Astrocyte (in vitro differentiated cells and primary cell): Measurements from ENCODE around the gene NFATC1. TPM values are rescaled to one million over a fixed set of nuclear protein-coding genes. Genes with fewer than 3 reads are reported as not detected.

Experiments
- DNase-seq: peaks from one replicate; pipeline ENCODE4 v3.0.0-alpha.2; 2010; ENCODE audit warnings: low read depth
- FAIRE-seq: peaks from 2 replicates; lab custom pipeline; 2011; peaks lifted over from hg19 to GRCh38; lab: Jason Lieb, UNC
- H2AFZ ChIP-seq: 2 replicates; pipeline ENCODE4 v1.6.0; 2012; ENCODE audit warnings: low read depth, low read length, inconsistent platforms
- H3K27ac ChIP-seq: 2 replicates; pipeline ENCODE4 v1.5.1; 2011; ENCODE audit warnings: low read depth, low read length, inconsistent platforms
- H3K27me3 ChIP-seq: 2 replicates; pipeline ENCODE4 v1.6.0; 2011; ENCODE audit warnings: low read length, inconsistent platforms; ENCODE audit not compliant: insufficient read depth
- H3K36me3 ChIP-seq: 2 replicates; pipeline ENCODE4 v1.5.1; 2011; ENCODE audit warnings: low read length, inconsistent platforms; ENCODE audit not compliant: insufficient read depth
- H3K4me1 ChIP-seq: 2 replicates; pipeline ENCODE4 v1.5.1; 2011; ENCODE audit warnings: low read length, inconsistent platforms; ENCODE audit not compliant: insufficient read depth
- H3K4me2 ChIP-seq: 2 replicates; pipeline ENCODE4 v1.6.0; 2012; ENCODE audit warnings: low read length, inconsistent platforms
- H3K4me3 ChIP-seq: 2 replicates; pipeline ENCODE4 v1.5.1; 2011; ENCODE audit warnings: low read depth, mild to moderate bottlenecking, low read length, inconsistent platforms; ENCODE audit not compliant: insufficient read depth
- H3K79me2 ChIP-seq: 2 replicates; pipeline ENCODE4 v1.6.0; 2012; ENCODE audit warnings: mild to moderate bottlenecking, low read length, inconsistent platforms; ENCODE audit not compliant: insufficient read depth
- H3K9ac ChIP-seq: 2 replicates; pipeline ENCODE4 v1.6.0; 2012; ENCODE audit warnings: mild to moderate bottlenecking, low read length, inconsistent platforms
- H3K9me3 ChIP-seq: 2 replicates; pipeline ENCODE4 v1.5.1; 2012; ENCODE audit warnings: low read depth, mild to moderate bottlenecking, low read length, inconsistent platforms; ENCODE audit not compliant: insufficient read depth
- H4K20me1 ChIP-seq: 2 replicates; pipeline ENCODE4 v1.6.0; 2012; ENCODE audit warnings: low read length, inconsistent platforms; ENCODE audit not compliant: insufficient read depth
- H3K27ac Mint-ChIP-seq: one replicate; pipeline ENCODE4 v1.8.0; 2021; ENCODE audit warnings: mild to moderate bottlenecking, mixed read lengths; ENCODE audit not compliant: unreplicated experiment
- H3K27me3 Mint-ChIP-seq: one replicate; pipeline ENCODE4 v1.8.0; 2021; ENCODE audit warnings: low read depth, mixed read lengths; ENCODE audit not compliant: unreplicated experiment
- H3K36me3 Mint-ChIP-seq: one replicate; pipeline ENCODE4 v1.8.0; 2021; ENCODE audit warnings: low read depth, mixed read lengths; ENCODE audit not compliant: unreplicated experiment
- H3K4me1 Mint-ChIP-seq: one replicate; pipeline ENCODE4 v1.8.0; 2021; ENCODE audit warnings: low read depth, mixed read lengths; ENCODE audit not compliant: unreplicated experiment
- H3K4me3 Mint-ChIP-seq: one replicate; pipeline ENCODE4 v1.8.0; 2021; ENCODE audit warnings: mild to moderate bottlenecking, moderate library complexity, mixed read lengths; ENCODE audit not compliant: unreplicated experiment
- H3K9me3 Mint-ChIP-seq: one replicate; pipeline ENCODE4 v1.8.0; 2021; ENCODE audit warnings: mild to moderate bottlenecking, mixed read lengths; ENCODE audit not compliant: unreplicated experiment
- CTCF ChIP-seq: IDR thresholded peaks from 2 replicates; pipeline ENCODE4 v1.5.1; 2011; ENCODE audit warnings: low read depth, mild to moderate bottlenecking, inconsistent platforms, low read length, moderate library complexity; ENCODE audit not compliant: insufficient read depth
- EZH2 ChIP-seq: IDR thresholded peaks from 2 replicates; pipeline ENCODE4 v1.6.1; 2012; ENCODE audit warnings: mild to moderate bottlenecking, low read length, inconsistent platforms; ENCODE audit not compliant: insufficient read depth
- total RNA-seq: library from RNA; stranded (reverse); gene quantifications from 2 replicates; pipeline ENCODE4 v1.2.1, GENCODE V29; 2021

Gene NFATC1
- total RNA-seq, 1 donor from 2014 or later, result 11.0 TPM

- DNase-seq, result peak; percentile 68
- peak overlapping the region; percentile 80 for H3K4me3 Mint-ChIP-seq
- H4K20me1 ChIP-seq, result no peaks in the 10 kb centered on the region
- no peak for FAIRE-seq
- H3K4me3 ChIP-seq, result peak overlapping the region; percentile 50
- H3K27ac Mint-ChIP-seq, result peak overlapping the region; percentile 87
- H3K79me2 ChIP-seq, result no peaks in the 10 kb centered on the region
- peaks cover under 1% of the 10 kb centered on the region for H3K4me1 Mint-ChIP-seq
- peak overlapping the region; percentile 90 for H3K4me2 ChIP-seq
- no peaks in the 10 kb centered on the region for H3K9me3 ChIP-seq
- no peaks in the 10 kb centered on the region for H3K9me3 Mint-ChIP-seq
- peak overlapping the region; percentile 80 for H3K9ac ChIP-seq
- no peak for TF ChIP-seq EZH2
- TF ChIP-seq CTCF, result no peak
- H2AFZ ChIP-seq, result peak overlapping the region; percentile 41
- H3K27me3 ChIP-seq, result peaks cover 49% of the 10 kb centered on the region
- H3K27me3 Mint-ChIP-seq, result peaks cover 26% of the 10 kb centered on the region
- H3K36me3 Mint-ChIP-seq, result no peaks in the 10 kb centered on the region
- no peaks in the 10 kb centered on the region for H3K36me3 ChIP-seq
- H3K27ac ChIP-seq, result peak overlapping the region; percentile 38
- peaks cover 10% of the 10 kb centered on the region for H3K4me1 ChIP-seq
Measured at GRCh38 chr18:79393635-79394533, 1.8 kb upstream of the NFATC1 start.

GRCh38 chr18:79394534-79395307 lies 1.0 kb upstream of the NFATC1 start:
- Histone ChIP-seq H3K9me3 (no peaks in the 10 kb centered on the region), H3K79me2 (no peaks in the 10 kb centered on the region), H4K20me1 (no peaks in the 10 kb centered on the region), H3K27me3 (peaks cover 47% of the 10 kb centered on the region), H3K27ac (no peak overlapping the region), H2AFZ (peak overlapping the region; percentile 1), H3K4me2 (peak overlapping the region; percentile 90), H3K36me3 (no peaks in the 10 kb centered on the region), H3K4me3 (no peak overlapping the region), H3K9ac (peak overlapping the region; percentile 44), H3K4me1 (peaks cover 10% of the 10 kb centered on the region)
- peak; percentile 76 for TF ChIP-seq EZH2
- no peak for TF ChIP-seq CTCF
- peak overlapping the region; percentile 68 for H3K4me3 Mint-ChIP-seq
- H3K27ac Mint-ChIP-seq, result no peak overlapping the region
- no peak for FAIRE-seq
- peaks cover 2% of the 10 kb centered on the region for H3K4me1 Mint-ChIP-seq
- peak; percentile 36 for DNase-seq
- H3K27me3 Mint-ChIP-seq, result peaks cover 26% of the 10 kb centered on the region
- H3K9me3 Mint-ChIP-seq, result no peaks in the 10 kb centered on the region
- no peaks in the 10 kb centered on the region for H3K36me3 Mint-ChIP-seq
